ENCODE results near the gene NIN.

Gene NIN

DNA sequence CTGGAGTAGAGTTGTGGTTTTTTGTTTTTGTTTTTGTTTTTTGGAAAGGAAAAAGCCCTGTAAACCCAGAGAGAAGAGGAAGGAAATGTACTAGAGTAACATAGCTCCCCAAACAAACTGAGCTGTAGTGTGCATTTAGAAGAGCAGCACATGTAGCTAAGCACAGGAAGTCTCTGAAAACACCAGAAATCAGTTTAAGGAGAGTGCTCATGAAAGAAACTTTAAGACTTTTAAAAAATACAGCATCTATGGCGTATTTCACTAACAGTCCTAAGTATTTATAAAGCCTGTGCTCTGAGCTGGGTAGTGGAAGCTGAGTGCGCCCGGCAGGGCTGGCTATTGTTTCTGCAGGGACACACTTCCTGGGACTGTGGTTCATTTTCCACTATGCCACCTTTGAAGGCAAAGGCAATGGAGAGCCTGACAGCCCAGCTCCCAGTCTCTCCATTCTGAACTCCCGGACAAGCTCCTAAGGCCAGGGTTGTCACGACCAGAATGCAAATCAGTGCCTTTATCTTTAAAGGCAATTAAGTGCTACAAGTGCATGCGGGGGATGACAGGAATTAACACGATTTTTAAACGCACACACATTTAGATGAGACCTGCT is 45.4 kb downstream of the NIN start:
- no peak for DNase-seq

DNA sequence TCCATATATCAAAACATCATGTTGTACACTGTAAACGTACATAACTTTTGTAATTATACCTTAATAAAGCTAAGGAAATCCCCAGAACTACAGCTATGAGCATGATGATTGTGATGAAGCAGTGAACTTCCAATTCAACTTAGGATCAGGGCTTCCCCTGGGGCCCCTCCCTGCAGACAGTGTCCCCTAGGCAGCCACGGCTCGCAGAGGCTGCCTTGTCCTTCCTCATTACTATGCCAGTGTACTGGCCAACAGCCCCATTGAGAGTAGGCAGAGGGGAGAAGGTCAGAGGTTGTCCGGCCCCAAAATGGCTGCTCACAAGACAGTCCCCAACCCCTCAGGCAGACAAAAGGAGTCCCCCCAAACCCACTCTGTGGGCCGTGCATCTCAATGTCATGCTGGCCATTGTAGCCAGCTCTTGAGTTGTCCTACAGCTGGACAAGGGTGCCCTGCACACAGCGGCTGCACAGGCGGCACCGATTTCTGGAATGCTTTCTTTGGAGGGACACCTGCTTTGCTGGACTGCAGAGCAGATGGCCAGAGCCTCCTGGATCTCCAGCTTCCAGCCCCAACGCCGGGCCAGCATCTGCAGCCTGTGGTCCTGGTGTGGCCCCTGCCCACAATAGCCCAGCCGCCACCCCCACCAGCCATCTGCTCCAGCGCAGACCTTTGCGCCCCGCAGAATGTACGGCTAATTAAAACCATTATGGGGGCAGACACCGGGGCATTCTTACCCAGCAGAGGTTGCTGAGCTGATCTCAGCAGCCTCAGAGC is 46.1 kb downstream of the NIN start:
- DNase-seq, result no peak

DNA sequence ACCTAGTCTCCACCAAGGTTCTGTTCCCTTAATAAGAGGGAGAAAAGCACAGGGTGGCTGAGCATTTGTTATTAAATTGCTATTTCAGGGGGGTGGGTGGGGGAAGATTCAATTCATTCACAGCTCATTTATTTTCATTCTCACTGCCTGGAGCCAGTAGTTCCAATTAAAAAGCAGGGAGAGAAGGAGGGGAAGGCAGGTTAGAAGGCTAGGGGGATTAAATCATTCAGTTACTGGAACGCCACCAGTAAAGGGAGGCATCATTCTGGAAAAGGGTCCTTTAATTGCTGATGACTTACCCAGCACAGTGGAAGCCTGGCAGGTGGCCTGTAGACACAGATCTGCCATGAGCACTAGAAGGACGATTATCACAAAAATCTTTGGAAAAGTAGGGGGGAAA is 47.4 kb downstream of the NIN start:
- DNase-seq, result no peak

DNA sequence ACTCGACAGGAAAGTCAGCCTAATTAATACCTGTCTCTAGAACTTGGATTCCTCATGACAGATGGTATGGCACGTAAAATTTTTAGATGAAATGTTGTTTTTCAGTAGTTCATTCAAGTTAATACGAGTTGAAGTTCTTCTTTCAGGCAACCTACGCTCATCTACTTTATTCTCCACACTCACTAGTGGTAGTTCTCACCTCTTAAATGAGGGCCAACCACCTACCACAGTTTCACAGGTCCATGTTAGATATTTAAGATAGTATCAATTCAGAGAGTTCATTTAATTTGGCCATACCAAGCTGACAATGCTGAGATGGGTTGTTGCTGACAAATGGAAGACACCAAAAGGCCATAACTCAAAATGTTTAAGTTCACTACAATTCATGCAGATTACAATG is 50.6 kb downstream of the NIN start:
- no peak for DNase-seq

DNA sequence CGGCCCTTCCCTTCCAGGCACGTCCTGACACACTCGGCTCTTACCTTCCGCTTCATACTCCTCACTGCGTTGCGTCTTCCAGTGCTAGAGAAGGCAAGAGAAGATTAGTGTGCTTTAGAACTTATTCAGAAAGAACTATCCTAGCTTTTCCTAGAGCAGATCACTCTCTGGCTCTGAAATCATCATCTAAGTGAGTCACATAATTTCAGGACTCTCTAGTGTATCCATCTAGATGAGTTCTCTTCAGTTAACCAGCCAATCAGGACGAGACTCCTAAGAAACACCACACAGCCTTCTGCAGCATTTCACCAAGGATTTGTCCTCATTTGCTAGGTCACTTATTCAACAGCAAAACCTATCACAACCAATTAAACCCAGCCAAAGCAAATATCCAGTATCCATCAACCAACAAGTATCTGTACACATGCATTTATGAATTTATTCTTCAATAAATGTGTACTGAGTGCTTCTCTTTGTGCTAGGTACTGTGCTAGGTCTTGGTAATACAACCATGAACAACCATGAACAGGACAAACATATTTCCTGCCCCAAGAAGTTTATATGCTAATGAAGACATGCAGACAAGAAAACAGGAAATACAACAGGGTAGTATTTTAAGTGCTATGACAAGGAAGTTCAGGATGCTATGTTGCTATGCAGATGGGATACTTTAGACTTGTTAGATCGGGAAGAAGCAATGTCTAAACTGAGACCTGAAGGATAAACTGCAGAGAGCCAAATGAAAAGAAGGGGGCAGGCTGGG is 52.1 kb downstream of the NIN start:
- no peak for DNase-seq

DNA sequence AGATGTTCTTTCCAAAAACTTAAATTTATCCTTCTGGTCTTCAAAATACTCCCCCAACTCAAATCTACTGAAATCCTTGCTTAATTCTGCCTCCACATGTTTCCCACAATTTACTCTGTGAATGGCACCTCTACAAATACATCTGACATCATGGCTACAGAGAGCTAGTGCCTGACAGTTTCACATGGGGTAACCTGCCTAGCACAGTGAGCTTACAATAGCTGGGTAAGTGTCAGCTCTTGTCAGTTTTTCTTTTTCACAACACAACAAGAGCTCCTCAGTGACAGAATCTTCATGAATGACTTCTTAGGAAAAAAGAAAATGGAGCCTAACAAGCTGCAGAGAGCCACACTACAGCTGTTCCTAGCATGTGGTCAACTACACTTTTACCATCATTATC is 54.4 kb downstream of the NIN start:
- no peak for DNase-seq

DNA sequence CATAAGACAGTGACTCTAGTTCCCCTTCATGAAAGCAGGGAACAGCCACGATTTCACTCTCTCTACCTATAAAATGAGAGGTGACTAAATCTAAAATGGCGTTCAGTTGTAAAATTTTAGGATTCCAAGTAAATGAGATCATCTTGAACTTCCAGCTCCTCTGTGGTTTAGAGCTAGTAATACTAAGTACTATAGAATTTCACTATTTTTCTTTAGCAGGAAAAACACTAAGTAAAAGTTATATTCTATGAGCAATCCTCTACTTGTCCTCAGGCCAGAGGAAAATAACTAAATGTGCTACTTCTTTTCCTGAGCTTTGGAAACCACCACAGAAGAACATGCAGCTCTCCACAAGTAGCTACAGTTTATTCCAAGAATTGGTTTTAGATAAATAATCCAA is 55.6 kb downstream of the NIN start:
- no peak for DNase-seq

DNA sequence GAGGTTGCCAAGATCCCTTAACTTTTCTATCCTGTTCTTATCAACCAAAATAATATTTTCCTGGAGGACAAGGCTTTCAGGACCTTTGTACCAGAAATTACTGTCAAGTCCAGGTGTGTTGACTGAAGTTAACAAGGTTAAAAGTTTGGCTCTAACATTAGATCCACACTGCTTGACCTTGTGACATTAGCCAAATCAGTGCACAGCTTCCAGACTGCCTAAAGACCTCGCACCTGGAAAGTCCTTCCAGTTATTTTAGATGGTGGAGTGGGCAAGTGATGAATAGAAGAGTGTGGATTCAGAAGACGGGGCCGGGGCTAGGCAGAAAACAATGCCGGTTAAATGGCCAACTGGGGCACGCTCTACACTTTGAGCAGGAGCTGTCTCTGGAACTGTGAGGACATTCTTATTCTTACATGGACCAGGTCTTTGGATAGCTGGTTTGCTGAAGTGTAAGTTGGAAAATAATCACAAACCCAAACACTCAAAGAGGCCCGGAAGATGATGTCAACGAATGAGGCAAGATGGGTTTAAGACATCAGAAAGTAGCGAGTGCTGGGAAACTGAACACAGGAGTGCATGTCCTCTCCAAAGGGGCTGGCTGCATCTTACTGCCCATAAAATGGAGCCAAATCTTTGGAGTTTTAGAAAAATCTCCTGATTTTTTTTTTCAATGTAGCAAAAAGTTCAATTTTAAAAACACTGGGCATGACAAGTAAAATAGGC is 56.3 kb downstream of the NIN start:
- no peak for DNase-seq

DNA sequence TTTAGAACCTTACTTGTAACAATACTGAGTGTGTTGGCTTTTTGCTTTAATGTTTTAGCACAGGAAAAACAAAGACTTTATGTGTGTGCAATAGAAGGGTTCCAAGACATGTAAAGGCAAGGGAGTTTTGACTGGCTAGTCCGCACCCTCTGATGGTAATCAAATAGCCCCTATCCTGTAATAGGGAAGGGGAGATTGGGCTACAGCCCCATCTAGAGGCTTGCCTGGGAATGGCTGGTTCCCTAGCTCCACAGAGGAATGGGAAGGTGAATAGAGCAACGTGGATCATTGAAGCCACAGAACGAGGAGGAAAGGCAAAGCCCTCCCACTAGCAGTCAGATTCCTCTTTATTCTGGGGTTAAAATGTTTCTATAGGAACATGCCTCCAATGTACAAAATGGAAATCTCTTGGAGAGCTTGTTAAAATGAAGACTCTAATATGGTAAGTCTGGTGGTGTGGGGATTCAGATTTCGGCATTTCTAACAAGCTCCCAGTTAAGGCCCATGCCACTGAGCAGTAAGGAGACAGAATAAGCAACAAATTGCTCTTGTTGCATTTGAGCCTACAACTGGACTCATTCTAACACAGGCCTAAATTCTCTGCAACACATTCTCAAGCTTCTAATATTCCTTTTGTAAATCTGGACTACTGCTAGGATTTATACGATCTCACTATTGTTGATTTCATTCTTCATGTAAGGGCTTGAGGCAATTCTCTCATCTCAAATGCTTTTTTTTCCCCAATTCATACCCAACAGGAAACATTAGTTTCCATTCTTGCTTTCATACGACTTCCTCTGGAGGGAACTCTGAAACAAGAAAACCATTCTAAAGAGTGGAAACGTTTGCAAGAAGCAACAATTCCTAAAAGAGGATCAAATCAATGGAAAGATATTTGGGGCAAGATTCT is 57.1 kb downstream of the NIN start:
- DNase-seq, result no peak

DNA sequence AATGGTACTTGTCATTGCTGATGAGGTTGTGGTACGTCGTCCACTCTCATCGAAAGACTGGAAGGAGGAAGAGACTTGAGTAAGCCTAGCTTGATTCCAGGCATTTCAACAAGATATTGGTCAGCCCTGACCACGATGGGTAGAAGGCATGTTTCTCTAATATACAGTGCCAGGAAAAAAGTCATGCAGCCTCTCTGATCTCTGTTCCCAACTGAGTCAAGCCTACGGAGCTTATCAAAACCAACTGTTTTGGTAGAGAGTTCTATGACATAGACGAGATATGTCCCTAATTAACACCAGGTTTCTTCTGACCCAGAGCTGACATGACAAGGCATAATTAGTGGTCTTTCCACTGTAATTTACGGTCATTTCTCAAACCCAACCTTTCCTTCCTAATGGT is 58.5 kb downstream of the NIN start:
- DNase-seq, result no peak

DNA sequence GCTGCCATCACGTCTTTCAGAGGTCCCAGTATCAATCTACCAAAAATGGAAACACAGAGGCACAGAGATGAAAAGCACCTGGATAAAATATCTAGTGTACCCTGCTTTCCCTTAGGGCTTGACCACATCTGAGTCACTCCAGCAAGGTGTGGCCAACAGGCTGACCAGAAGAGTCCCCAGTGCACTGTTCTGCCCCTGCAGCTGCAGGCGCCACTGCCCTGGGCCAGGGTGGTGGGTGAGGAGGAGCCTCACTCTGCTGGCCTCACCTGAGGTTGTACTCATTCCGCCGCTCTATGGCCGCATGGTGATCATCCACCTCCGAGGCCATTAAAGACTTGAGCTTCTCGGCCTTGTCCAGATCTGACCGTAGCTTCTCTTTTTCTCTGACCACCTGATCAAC is 60.4 kb downstream of the NIN start:
- DNase-seq, result no peak

DNA sequence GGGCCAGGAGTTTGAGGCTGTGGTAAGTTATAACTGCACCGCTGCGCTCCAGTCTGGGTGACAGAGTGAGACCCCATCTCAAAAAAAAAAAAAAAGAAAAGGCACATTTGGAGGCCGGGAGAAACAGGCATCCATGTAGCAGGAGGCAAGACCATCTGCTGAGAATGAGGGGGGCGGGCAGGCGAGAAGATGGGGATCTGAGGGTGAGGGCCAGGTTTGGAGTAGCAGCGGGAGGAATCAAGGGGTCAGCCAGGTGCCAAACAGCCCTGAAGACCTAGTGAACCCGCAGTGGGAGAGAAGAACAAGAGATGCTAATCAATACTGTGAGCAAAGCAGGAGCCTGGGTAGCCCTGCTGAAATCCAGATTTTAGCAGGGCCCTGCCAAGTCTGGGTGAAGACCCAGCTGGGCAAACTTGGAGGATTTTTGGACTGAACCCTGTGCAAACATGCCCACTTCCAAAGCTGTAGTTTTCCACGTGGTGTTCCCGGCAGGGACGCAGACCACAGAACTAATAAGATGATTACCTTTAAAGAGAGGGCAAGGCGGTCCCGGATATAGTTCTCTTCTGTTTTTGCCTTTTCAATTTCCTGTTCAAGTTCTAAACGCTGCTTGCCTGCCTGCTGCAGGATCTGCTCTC is 61.0 kb downstream of the NIN start:
- DNase-seq, result no peak

DNA sequence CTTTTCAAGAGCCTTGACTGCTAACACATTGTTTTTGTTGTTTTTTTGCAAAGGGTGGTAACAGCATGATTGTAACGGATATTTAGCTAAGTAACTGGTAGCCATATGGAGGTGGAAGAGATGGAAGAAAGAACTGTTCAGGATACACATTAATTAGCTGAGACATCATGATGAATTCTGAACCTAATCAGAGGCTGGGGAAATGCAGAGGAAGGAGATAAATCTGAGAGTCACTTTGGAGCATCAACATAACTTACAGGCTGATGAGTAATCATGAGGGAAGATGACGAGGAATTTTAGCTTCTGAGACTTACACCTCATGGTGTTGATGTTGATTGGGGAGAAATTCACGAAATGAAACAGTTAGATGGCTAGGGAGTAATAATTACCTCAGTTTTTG is 62.3 kb downstream of the NIN start:
- no peak for DNase-seq

DNA sequence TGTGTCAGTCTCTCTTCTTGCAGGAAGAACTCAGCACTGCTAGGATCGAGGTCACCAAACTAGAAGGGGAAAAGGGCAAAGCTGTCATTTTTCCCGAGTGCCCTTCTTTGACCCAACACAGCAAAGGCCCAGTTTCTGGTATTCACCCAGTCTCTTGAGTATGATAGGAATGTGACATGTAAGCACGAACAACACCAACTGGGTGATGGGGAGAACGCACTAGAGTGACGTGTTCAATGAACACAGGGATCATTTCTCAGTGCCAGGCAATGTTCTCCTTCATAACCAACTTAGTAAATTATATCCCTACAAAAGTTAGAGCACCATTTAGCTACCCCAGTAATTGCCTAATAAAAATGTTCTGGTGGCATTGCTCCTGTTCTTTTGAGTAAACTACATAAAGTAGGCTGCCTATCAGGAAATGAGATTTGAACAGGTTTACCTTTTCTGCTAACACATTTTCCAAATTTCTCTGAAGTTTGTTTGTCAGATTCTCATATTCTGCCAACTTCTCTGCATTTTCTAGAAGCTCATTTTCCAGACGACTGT is 64.5 kb downstream of the NIN start:
- DNase-seq, result no peak

DNA sequence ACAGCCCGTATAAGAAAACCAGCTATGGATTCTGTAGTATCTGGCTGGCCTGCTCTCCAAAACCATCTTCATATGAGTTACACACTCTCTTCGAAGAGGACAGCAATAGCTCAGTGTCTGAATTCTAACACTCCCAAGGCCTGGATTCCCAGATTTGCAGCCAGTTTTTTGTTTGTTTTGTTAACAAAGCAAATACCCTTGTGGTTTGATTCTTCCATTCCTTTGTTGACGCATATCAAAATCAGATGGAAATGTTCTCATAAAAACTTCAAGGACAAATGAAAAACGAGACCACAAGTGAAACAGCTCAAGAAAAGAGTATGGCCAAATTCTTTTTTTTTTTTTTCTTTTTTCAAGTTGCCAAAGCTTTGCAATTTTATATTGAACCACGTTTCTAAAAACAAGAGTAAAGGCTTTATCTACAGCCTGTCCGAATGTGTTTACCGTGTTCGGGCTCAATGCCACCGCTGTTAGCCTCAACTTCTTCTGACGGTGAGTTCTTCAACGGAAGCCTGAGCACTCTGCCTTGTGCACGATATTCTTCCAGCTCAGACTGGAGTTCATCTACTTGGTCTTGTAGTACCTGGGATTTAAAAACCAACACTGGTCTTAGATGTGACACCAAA is 67.5 kb downstream of the NIN start:
- DNase-seq, result no peak

DNA sequence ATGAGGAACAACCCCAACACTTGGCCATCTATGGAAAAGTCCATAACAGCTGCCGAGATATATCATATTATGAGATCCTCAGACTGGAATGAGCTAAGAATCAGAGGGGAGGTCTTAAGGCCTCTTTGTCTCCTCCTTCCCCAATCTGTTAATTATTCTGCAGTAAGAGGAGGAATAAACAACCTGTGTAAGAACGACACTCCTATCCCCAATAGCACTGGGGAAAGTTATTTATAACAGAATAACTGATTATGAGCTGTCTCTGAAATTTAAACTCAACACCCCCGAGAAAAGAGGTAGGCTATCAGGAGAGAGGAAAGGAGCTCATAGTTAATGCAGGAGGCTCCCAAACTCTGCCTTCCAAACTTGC is 68.0 kb downstream of the NIN start:
- no peak for DNase-seq

DNA sequence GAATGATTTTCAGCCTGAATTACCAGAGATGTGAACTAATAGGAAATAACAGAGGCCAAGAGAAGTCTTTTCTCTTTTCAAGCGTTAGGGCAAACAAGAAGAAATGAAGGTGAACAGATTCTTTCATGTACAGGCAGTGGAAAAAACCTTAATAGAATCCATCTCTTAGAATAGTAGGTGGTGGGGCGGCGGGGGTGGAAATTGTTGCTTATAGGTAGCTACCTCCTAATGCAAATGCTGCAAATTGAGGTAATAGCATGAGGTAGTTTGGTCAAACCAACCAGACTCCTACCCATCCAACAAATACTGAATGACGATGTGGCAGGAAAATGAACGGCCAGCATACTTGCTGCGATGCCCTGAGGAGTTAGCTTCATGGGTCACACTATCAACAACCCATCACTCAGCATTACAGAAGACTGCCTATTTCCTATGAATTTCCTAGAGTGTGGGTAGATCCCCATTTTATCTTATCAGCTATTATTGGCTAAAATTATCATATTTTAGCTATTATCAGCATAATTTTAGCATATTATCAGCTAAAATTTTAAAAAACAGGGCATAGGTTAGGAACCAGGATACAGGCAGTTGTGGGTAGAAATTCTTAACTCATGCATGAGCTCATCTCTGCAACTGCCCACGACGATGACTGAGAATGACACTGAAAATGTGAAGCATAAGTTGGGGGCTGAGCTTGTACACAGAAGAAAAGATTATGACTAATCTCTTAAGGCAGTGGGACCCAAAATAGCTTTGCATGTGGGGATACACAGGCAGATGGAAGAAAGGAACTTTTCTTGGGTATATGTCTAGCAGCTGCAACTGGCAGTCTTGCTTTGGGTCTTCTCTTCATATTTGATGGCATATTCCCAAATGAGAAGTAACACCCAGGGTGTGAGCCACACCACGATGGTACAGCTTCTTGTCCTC is 68.7 kb downstream of the NIN start:
- DNase-seq, result no peak

DNA sequence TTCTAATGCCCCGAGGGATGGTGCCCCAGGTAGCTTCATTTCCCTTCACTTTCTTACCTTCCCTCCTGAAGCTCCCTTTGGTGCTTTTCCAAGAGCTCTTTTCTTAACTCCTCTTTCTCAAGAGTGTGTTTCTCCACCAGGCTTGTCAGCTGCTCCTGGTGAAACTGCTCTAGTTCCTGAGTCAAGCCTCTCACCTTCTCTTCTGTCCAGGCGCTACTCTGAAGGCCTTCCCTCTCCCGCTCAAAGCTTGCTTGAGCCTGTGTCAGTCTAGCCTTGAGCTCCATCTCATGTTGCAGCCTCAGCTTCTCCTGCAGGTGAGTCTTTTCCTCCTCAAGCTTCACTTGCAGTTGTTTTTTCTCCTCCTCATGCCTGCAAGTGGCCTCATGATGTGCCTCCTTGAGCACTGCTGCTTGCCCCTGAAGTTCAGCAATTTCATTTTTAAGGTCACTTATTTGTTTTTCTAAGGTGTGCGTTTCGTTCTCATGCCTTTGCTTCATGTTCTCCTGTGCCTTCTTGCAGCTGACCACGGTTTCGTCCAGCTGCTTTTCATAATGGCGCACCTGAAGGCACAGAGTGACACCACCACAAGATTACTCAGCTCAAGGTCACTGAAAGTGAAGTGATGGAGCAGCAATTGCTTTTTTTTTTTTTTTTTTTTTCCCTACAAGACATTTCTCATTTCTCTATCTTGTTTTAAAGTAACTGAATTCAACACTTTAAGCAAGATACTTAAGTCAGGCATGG is 71.0 kb downstream of the NIN start:
- no peak for DNase-seq

DNA sequence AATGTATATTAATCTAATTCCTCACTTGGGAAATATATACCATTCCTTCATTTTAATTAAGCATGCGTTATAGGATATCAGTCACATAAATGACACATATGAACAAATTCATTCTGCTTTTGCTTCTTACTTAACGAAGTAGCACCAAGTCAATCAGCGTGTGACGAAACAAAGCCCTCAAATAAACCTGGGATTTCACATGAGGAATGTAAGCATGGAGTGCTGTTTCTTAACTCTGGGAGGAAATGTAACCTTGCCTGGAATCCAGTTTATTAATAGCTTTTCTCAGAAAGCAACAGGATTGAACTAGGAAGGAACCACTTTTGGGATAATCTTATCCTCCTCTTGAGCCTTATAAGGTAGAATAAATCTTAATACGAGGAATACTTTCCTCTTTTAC is 72.0 kb downstream of the NIN start:
- no peak for DNase-seq

Data from GDM1 (cell line).